NCI-H345 (cell line): ENCODE measurements around the gene SLC25A23.
"Not testable (repeated sequence)": the region's sequence is repeated elsewhere in the genome, so short reads cannot be mapped to it uniquely, and the experiment has no call there.

Experiments
- DNase-seq: peaks from one replicate; lab custom pipeline; 2025; lab: John Stamatoyannopoulos, UW

The SLC25A23 gene

GRCh38 chr19:6459262-6460098 lies at the start of gene SLC25A23:
SLC25A23 (minus strand) TSS chr19:6459792; CDS start chr19:6459628, 164 bp downstream.
- peak; percentile 81 for DNase-seq

- DNase-seq = not testable (repeated sequence)
Measured at GRCh38 chr19:6508028-6508771, 48.6 kb upstream of the SLC25A23 start.

GRCh38 chr19:6503407-6504201 lies 44.0 kb upstream of the SLC25A23 start:
- no peak for DNase-seq

GRCh38 chr19:6501740-6502648 lies 42.4 kb upstream of the SLC25A23 start, which contains the start of gene TUBB4A:
TUBB4A (minus strand) TSS chr19:6502309; CDS start chr19:6502212, 97 bp downstream.
- no peak for DNase-seq

GRCh38 chr19:6500837-6501739 lies 41.5 kb upstream of the SLC25A23 start:
- DNase-seq = no peak

- DNase-seq = no peak
Measured at GRCh38 chr19:6499052-6499790, 39.6 kb upstream of the SLC25A23 start.

GRCh38 chr19:6498294-6499036 lies 38.9 kb upstream of the SLC25A23 start:
- DNase-seq = no peak

GRCh38 chr19:6495947-6496346 lies 36.4 kb upstream of the SLC25A23 start:
- DNase-seq = no peak

GRCh38 chr19:6494438-6495036 lies 34.9 kb upstream of the SLC25A23 start:
- DNase-seq = no peak

- DNase-seq = no peak
Measured at GRCh38 chr19:6491802-6492592, 32.4 kb upstream of the SLC25A23 start.

- no peak for DNase-seq
Measured at GRCh38 chr19:6490134-6490533, 30.5 kb upstream of the SLC25A23 start.

GRCh38 chr19:6489278-6490061 lies 29.9 kb upstream of the SLC25A23 start:
- no peak for DNase-seq

- DNase-seq = no peak
Measured at GRCh38 chr19:6484831-6485230, 25.2 kb upstream of the SLC25A23 start.

- DNase-seq = no peak
Measured at GRCh38 chr19:6484230-6484629, 24.6 kb upstream of the SLC25A23 start.

- no peak for DNase-seq
Measured at GRCh38 chr19:6483235-6483634, 23.6 kb upstream of the SLC25A23 start.

- no peak for DNase-seq
Measured at GRCh38 chr19:6482343-6482686, 22.7 kb upstream of the SLC25A23 start.
